ENCODE measurements around the gene KRTAP5-4. TPM values are rescaled to one million over a fixed set of nuclear protein-coding genes. Genes with fewer than 3 reads are reported as not detected.

Gene KRTAP5-4
- total and polyA plus RNA-seq, 7 donors = not detected

GRCh38 chr11:1660111-1660867 lies 38.4 kb upstream of the KRTAP5-4 start:
- Histone ChIP-seq H3K9me3 (no peaks in the 10 kb centered on the region), H3K4me1 (no peaks in the 10 kb centered on the region), H3K36me3 (no peaks in the 10 kb centered on the region), H3K4me3 (no peak overlapping the region), H3K27ac (no peak overlapping the region), H3K27me3 (peaks cover 0 to 10% (median 0%) of the 10 kb centered on the region in 3 donors)
- intact Hi-C loops (cut with DNase I) = no loop called here
- 61 to 80% methylated on average over 24 of the region's 24 CpGs for WGBS, 2 donors
- no peak for DNase-seq
- no peak for TF ChIP-seq POLR2A (IDR thresholded peaks at IDR 0.05)
- TF ChIP-seq POLR2AphosphoS5 (IDR thresholded peaks at IDR 0.05) = no peak
- no peak for TF ChIP-seq CTCF (IDR thresholded peaks at IDR 0.05)
- no peak for TF ChIP-seq EP300 (IDR thresholded peaks at IDR 0.05)

- Histone ChIP-seq H3K9me3 (no peaks in the 10 kb centered on the region), H3K4me1 (no peaks in the 10 kb centered on the region), H3K36me3 (no peaks in the 10 kb centered on the region), H3K27me3 (peaks cover 0 to 16% (median 0%) of the 10 kb centered on the region in 3 donors), H3K27ac (no peak overlapping the region), H3K4me3 (no peak overlapping the region)
- 51 to 76% methylated on average over 14 of the region's 14 CpGs for WGBS, 2 donors
- TF ChIP-seq EP300 (IDR thresholded peaks at IDR 0.05) (no peak), CTCF (IDR thresholded peaks at IDR 0.05) (no peak), POLR2AphosphoS5 (IDR thresholded peaks at IDR 0.05) (no peak), POLR2A (IDR thresholded peaks at IDR 0.05) (no peak)
- no peak for DNase-seq
- intact Hi-C loops (cut with DNase I) = no loop called here
Observed at GRCh38 chr11:1659506-1659905, 37.6 kb upstream of the KRTAP5-4 start.

GRCh38 chr11:1656670-1657069 lies 34.7 kb upstream of the KRTAP5-4 start:
- intact Hi-C loops (cut with DNase I) = no loop called here
- H3K36me3 ChIP-seq = no peaks in the 10 kb centered on the region
- TF ChIP-seq POLR2AphosphoS5 (IDR thresholded peaks at IDR 0.05) = no peak
- TF ChIP-seq POLR2A (IDR thresholded peaks at IDR 0.05) = no peak
- TF ChIP-seq CTCF (IDR thresholded peaks at IDR 0.05) = no peak
- H3K27ac ChIP-seq = no peak overlapping the region
- H3K4me1 ChIP-seq = peaks cover 0 to 5% (median 4%) of the 10 kb centered on the region in 4 donors
- WGBS, 2 donors = 81 to 86% methylated on average over 7 of the region's 7 CpGs
- peaks cover 0 to 26% (median 0%) of the 10 kb centered on the region in 3 donors for H3K27me3 ChIP-seq
- DNase-seq = no peak
- H3K9me3 ChIP-seq = no peaks in the 10 kb centered on the region
- H3K4me3 ChIP-seq = no peak overlapping the region

- Histone ChIP-seq H3K4me3 (no peak overlapping the region), H3K4me1 (peaks cover 0 to 5% (median 4%) of the 10 kb centered on the region in 4 donors), H3K9me3 (no peaks in the 10 kb centered on the region), H3K36me3 (no peaks in the 10 kb centered on the region), H3K27me3 (peaks cover 0 to 26% (median 0%) of the 10 kb centered on the region in 3 donors), H3K27ac (no peak overlapping the region)
- TF ChIP-seq CTCF (IDR thresholded peaks at IDR 0.05) = no peak
- TF ChIP-seq EP300 (IDR thresholded peaks at IDR 0.05) = no peak
- TF ChIP-seq POLR2A (IDR thresholded peaks at IDR 0.05) = no peak
- TF ChIP-seq POLR2AphosphoS5 (IDR thresholded peaks at IDR 0.05) = no peak
- 86 to 87% methylated on average over 9 of the region's 9 CpGs for WGBS, 2 donors
- no peak for DNase-seq
- intact Hi-C loops (cut with DNase I) = no loop called here
Observed at GRCh38 chr11:1656061-1656441, 34.1 kb upstream of the KRTAP5-4 start.
